MM.1S (cell line): ENCODE measurements around the gene ZSCAN25.

Experiments
- DNase-seq: peaks from one replicate; pipeline ENCODE4 v3.0.0-alpha.2; 2015
- H2AFZ ChIP-seq: fragments of 300-600 bp; sonication (generic); 2 replicates; pipeline ENCODE4 v1.6.0; 2016; ENCODE audit warnings: antibody characterized with exemption, low read length
- H3F3A ChIP-seq: fragments of 300-600 bp; sonication (generic); 2 replicates; pipeline ENCODE4 v1.6.1; 2016; ENCODE audit warnings: mild to moderate bottlenecking, antibody characterized with exemption, low read length, moderate library complexity, mixed read lengths; ENCODE audit not compliant: insufficient read depth
- H3K27ac ChIP-seq: fragments of 300-600 bp; sonication (generic); 2 replicates; pipeline ENCODE4 v1.5.1; 2016; ENCODE audit warnings: mild to moderate bottlenecking, low read length
- H3K27me3 ChIP-seq: fragments of 300-600 bp; sonication (generic); replicated peaks from 2 replicates; pipeline ENCODE4 v1.6.0; 2016; ENCODE audit warnings: low read length; ENCODE audit not compliant: insufficient read depth
- H3K36me3 ChIP-seq: fragments of 300-600 bp; sonication (generic); replicated peaks from 2 replicates; pipeline ENCODE4 v1.6.1; 2016; ENCODE audit warnings: mild to moderate bottlenecking, low read length, mixed read lengths; ENCODE audit not compliant: insufficient read depth
- H3K4me1 ChIP-seq: fragments of 300-600 bp; sonication (generic); 2 replicates; pipeline ENCODE4 v1.6.1; 2016; ENCODE audit warnings: low read length, mixed read lengths
- H3K4me2 ChIP-seq: fragments of 300-600 bp; sonication (generic); 2 replicates; pipeline ENCODE4 v1.6.0; 2016; ENCODE audit warnings: low read depth, low read length
- H3K4me3 ChIP-seq: fragments of 300-600 bp; sonication (generic); 2 replicates; pipeline ENCODE4 v1.5.1; 2016; ENCODE audit warnings: low read length, mixed read lengths
- H3K79me2 ChIP-seq: fragments of 300-600 bp; sonication (generic); 2 replicates; pipeline ENCODE4 v1.6.1; 2016; ENCODE audit warnings: mixed run types, low read length, mixed read lengths
- H3K9ac ChIP-seq: fragments of 300-600 bp; sonication (generic); 2 replicates; pipeline ENCODE4 v1.6.1; 2016; ENCODE audit warnings: low read length, mixed read lengths
- H3K9me2 ChIP-seq: fragments of 300-600 bp; sonication (generic); replicated peaks from 2 replicates; pipeline ENCODE4 v1.6.1; 2016; ENCODE audit warnings: mild to moderate bottlenecking, low read length, mixed read lengths; ENCODE audit not compliant: insufficient read depth
- H3K9me3 ChIP-seq: fragments of 300-600 bp; sonication (generic); replicated peaks from 2 replicates; pipeline ENCODE4 v1.6.1; 2016; ENCODE audit warnings: mild to moderate bottlenecking, low read length, mixed read lengths; ENCODE audit not compliant: insufficient read depth
- H4K20me1 ChIP-seq: fragments of 300-600 bp; sonication (generic); 2 replicates; pipeline ENCODE4 v1.6.1; 2016; ENCODE audit warnings: mild to moderate bottlenecking, low read length, moderate library complexity, mixed read lengths; ENCODE audit not compliant: insufficient read depth
- CTCF ChIP-seq: fragments of 300-600 bp; sonication (generic); IDR thresholded peaks from 2 replicates; pipeline ENCODE4 v1.5.1; 2016; ENCODE audit warnings: antibody characterized with exemption, low read length, mixed read lengths
- EZH2 ChIP-seq: fragments of 300-600 bp; sonication (generic); optimal IDR thresholded peaks from 2 replicates; pipeline ENCODE3; 2017; ENCODE audit warnings: low read depth, mild to moderate bottlenecking, antibody characterized with exemption, low read length, mixed read lengths
- EZH2phosphoT487 ChIP-seq: fragments of 300-600 bp; sonication (generic); IDR thresholded peaks from 2 replicates; pipeline ENCODE4 v1.6.1; 2018; ENCODE audit warnings: antibody characterized with exemption, low read length

ZSCAN25 gene

GRCh38 chr7:99619571-99620130 lies 2.9 kb downstream of the ZSCAN25 start:
- Histone ChIP-seq H3K9me3 (no peaks in the 10 kb centered on the region), H3F3A (no peaks in the 10 kb centered on the region), H3K9me2 (no peaks in the 10 kb centered on the region), H3K27me3 (no peaks in the 10 kb centered on the region), H3K4me1 (peaks cover 9% of the 10 kb centered on the region), H3K4me3 (no peak overlapping the region), H3K9ac (no peak overlapping the region), H2AFZ (no peak overlapping the region), H3K36me3 (peaks cover 7% of the 10 kb centered on the region), H3K79me2 (peaks cover 42% of the 10 kb centered on the region), H3K27ac (no peak overlapping the region), H3K4me2 (no peak overlapping the region), H4K20me1 (no peaks in the 10 kb centered on the region)
- no peak for DNase-seq
- no peak for TF ChIP-seq EZH2phosphoT487
- TF ChIP-seq CTCF = no peak
- TF ChIP-seq EZH2 = no peak

GRCh38 chr7:99621271-99621670 lies 4.5 kb downstream of the ZSCAN25 start:
- H3K27me3 ChIP-seq = no peaks in the 10 kb centered on the region
- no peak overlapping the region for H3K4me3 ChIP-seq
- no peaks in the 10 kb centered on the region for H3K9me2 ChIP-seq
- no peak overlapping the region for H3K4me2 ChIP-seq
- peaks cover 12% of the 10 kb centered on the region for H3K36me3 ChIP-seq
- H3F3A ChIP-seq = no peaks in the 10 kb centered on the region
- H3K9ac ChIP-seq = no peak overlapping the region
- TF ChIP-seq EZH2phosphoT487 (no peak), CTCF (no peak), EZH2 (no peak)
- H3K9me3 ChIP-seq = no peaks in the 10 kb centered on the region
- H3K79me2 ChIP-seq = peaks cover 45% of the 10 kb centered on the region
- H4K20me1 ChIP-seq = no peaks in the 10 kb centered on the region
- H2AFZ ChIP-seq = no peak overlapping the region
- no peak for DNase-seq
- peaks cover 5% of the 10 kb centered on the region for H3K4me1 ChIP-seq
- H3K27ac ChIP-seq = no peak overlapping the region

- H3K79me2 ChIP-seq = peaks cover 34% of the 10 kb centered on the region
- H3K27ac ChIP-seq = no peak overlapping the region
- H3K9me2 ChIP-seq = no peaks in the 10 kb centered on the region
- H3K9ac ChIP-seq = no peak overlapping the region
- H3K27me3 ChIP-seq = no peaks in the 10 kb centered on the region
- H3K9me3 ChIP-seq = no peaks in the 10 kb centered on the region
- TF ChIP-seq CTCF (no peak), EZH2phosphoT487 (no peak), EZH2 (no peak)
- no peaks in the 10 kb centered on the region for H4K20me1 ChIP-seq
- H3K4me1 ChIP-seq = peaks cover 3% of the 10 kb centered on the region
- no peak for DNase-seq
- peaks cover 12% of the 10 kb centered on the region for H3K36me3 ChIP-seq
- H2AFZ ChIP-seq = no peak overlapping the region
- H3K4me2 ChIP-seq = no peak overlapping the region
- no peak overlapping the region for H3K4me3 ChIP-seq
- H3F3A ChIP-seq = no peaks in the 10 kb centered on the region
These were observed 5.8 kb downstream of the ZSCAN25 start for GRCh38 chr7:99622596-99622995.
